B cell (primary cell): ENCODE data around the gene OCA2. TPM values are rescaled to one million over a fixed set of nuclear protein-coding genes. Genes with fewer than 3 reads are reported as not detected.

Experiments used
- ATAC-seq: fragments of 200-7000 bp; cut with Tn5 transposase; one replicate; pipeline ENCODE4 v1.10.0; 2021; ENCODE audit warnings: low read depth, mild to moderate bottlenecking, moderate number of reproducible peaks, moderate library complexity
- CTCF ChIA-PET: fragments of 350-600 bp; sonication (Branson Sonifier 250); formaldehyde crosslinking; loops from one replicate; lab custom pipeline; 2021; ENCODE audit warnings: antibody characterized with exemption, inconsistent platforms; lab: Charles Lee
- POLR2A ChIA-PET: fragments of 350-600 bp; sonication (Branson Sonifier 250); formaldehyde crosslinking; loops from one replicate; lab custom pipeline; 2021; ENCODE audit warnings: antibody characterized with exemption; lab: Charles Lee
- DNase-seq: peaks from one replicate; pipeline ENCODE4 v3.0.0; 2013
- H2AFZ ChIP-seq: 2 replicates; pipeline ENCODE4 v1.6.1; 2012; ENCODE audit warnings: mild to moderate bottlenecking, low read depth, low read length; ENCODE audit not compliant: insufficient read depth, poor library complexity, severe bottlenecking
- H3K27ac ChIP-seq, 2 donors: 1 replicate in 1 of 2; 2 replicates in 1 of 2; pipeline ENCODE4 v1.5.1; 2012 to 2013; ENCODE audit warnings: low read length in 2 of 2, mild to moderate bottlenecking in 2 of 2, moderate library complexity in 1 of 2
- H3K27me3 ChIP-seq, 4 experiments: fragments of 200-600 bp in 1 of 4; sonication (generic) in 1 of 4; replicated peaks in 1 of 4; 1 replicate in 2 of 4; 2 replicates in 2 of 4; pipeline versions ENCODE4 v1.6.1 to v1.7.0; 2013 to 2016; ENCODE audit warnings: low read length in 3 of 4, mild to moderate bottlenecking in 2 of 4, mixed read lengths in 1 of 4, moderate library complexity in 1 of 4; ENCODE audit not compliant: insufficient read depth in 4 of 4, control insufficient read depth in 3 of 4; ENCODE audit errors: control extremely low read depth in 1 of 4
- H3K36me3 ChIP-seq, 2 experiments: replicated peaks in 1 of 2; 1 replicate in 1 of 2; 2 replicates in 1 of 2; pipeline versions ENCODE4 v1.6.1 to v1.7.1; 2013; ENCODE audit warnings: low read length in 1 of 2; ENCODE audit not compliant: insufficient read depth in 2 of 2, control insufficient read depth in 1 of 2; ENCODE audit errors: control extremely low read depth in 1 of 2, extremely low read depth in 1 of 2
- H3K4me1 ChIP-seq, 2 donors: fragments of 200-600 bp in 1 of 2; sonication (generic) in 1 of 2; 1 replicate in 1 of 2; 2 replicates in 1 of 2; pipeline versions ENCODE4 v1.5.1 to v1.6.1; 2013 to 2017; ENCODE audit warnings: low read length in 2 of 2; ENCODE audit not compliant: control insufficient read depth in 2 of 2, insufficient read depth in 2 of 2
- H3K4me2 ChIP-seq: replicated peaks from 2 replicates; pipeline ENCODE3; 2012; ENCODE audit warnings: mild to moderate bottlenecking, low read depth, low read length; ENCODE audit not compliant: poor library complexity, severe bottlenecking
- H3K4me3 ChIP-seq, 5 experiments: fragments of 200-600 bp in 1 of 5; sonication (generic) in 1 of 5; 1 replicate in 3 of 5; 2 replicates in 2 of 5; pipeline versions ENCODE4 v1.5.1 to v1.7.0; 2011 to 2016; ENCODE audit warnings: low read length in 4 of 5, mild to moderate bottlenecking in 4 of 5, low read depth in 2 of 5, control low read depth in 1 of 5, moderate library complexity in 1 of 5; ENCODE audit not compliant: insufficient read depth in 1 of 5; ENCODE audit errors: control extremely low read depth in 1 of 5, extremely low read depth in 1 of 5
- H3K79me2 ChIP-seq: fragments of 200-600 bp; sonication (generic); one replicate; pipeline ENCODE4 v1.6.0; 2016; ENCODE audit warnings: low read length; ENCODE audit not compliant: control insufficient read depth, insufficient read depth
- H3K9ac ChIP-seq: fragments of 200-600 bp; sonication (generic); 2 replicates; pipeline ENCODE4 v1.6.1; 2017; ENCODE audit warnings: mild to moderate bottlenecking, low read length, moderate library complexity
- H3K9me3 ChIP-seq, 3 donors: one replicate each; pipeline versions ENCODE4 v1.6.1 to v1.7.1; 2013; ENCODE audit warnings: low read length in 2 of 3; ENCODE audit not compliant: control insufficient read depth in 2 of 3, insufficient read depth in 1 of 3; ENCODE audit errors: control extremely low read depth in 1 of 3
- H4K20me1 ChIP-seq: 2 replicates; pipeline ENCODE4 v1.6.0; 2012; ENCODE audit warnings: mild to moderate bottlenecking, low read length; ENCODE audit not compliant: insufficient read depth, control insufficient read depth, poor library complexity, severe bottlenecking
- H3K27ac Mint-ChIP-seq: one replicate; pipeline ENCODE4 v1.8.0; 2021; ENCODE audit warnings: mixed read lengths
- H3K27me3 Mint-ChIP-seq: one replicate; pipeline ENCODE4 v1.8.0; 2021; ENCODE audit warnings: mixed read lengths
- H3K4me1 Mint-ChIP-seq: one replicate; pipeline ENCODE4 v1.8.0; 2021; ENCODE audit warnings: mixed read lengths
- H3K4me3 Mint-ChIP-seq: one replicate; pipeline ENCODE4 v1.8.0; 2021; ENCODE audit warnings: mixed read lengths
- H3K9me3 Mint-ChIP-seq: one replicate; pipeline ENCODE4 v1.8.0; 2022; ENCODE audit warnings: mixed read lengths; ENCODE audit not compliant: insufficient read depth
- CTCF ChIP-seq: fragments of 200-600 bp; IDR thresholded peaks from one replicate; pipeline ENCODE4 v1.8.0; 2022; ENCODE audit warnings: antibody characterized with exemption, mild to moderate bottlenecking
- EZH2 ChIP-seq: IDR thresholded peaks from 2 replicates; pipeline ENCODE4 v1.6.1; 2012; ENCODE audit warnings: borderline replicate concordance, low read depth, mild to moderate bottlenecking, moderate library complexity, low read length; ENCODE audit not compliant: insufficient read depth, poor library complexity, severe bottlenecking
- WGBS: methylation state at CpG from one replicate; pipeline ENCODE4 v1.1.5; 2013; ENCODE audit warnings: missing lambda C conversion rate; ENCODE audit not compliant: insufficient coverage; 5-methylcytosine and 5-hydroxymethylcytosine counted together
- intact Hi-C: fragments of 100-400 bp; cut with micrococcal nuclease; formaldehyde crosslinking; loops from one replicate; pipeline ENCODE4 v1.10.0; 2022
- polyA plus RNA-seq: library from polyadenylated mRNA; depleted of rRNA; stranded (reverse); fragments of >200 nt; gene quantifications from 2 replicates; pipeline ENCODE4 v1.2.3, GENCODE V29; 2012
- total RNA-seq, 2 donors: library from RNA; stranded (reverse); fragments of 120-200 nt in 1 of 2; gene quantifications; 1 replicate in 1 of 2; 2 replicates in 1 of 2; pipeline versions ENCODE4 v1.2.3 to v1.2.4, GENCODE V29; 2013 to 2022

Gene OCA2
- total and polyA plus RNA-seq, 2 donors (not counting 1 experiment from before 2014, with no cell fraction given): 0.12 TPM; not detected in 1

DNA sequence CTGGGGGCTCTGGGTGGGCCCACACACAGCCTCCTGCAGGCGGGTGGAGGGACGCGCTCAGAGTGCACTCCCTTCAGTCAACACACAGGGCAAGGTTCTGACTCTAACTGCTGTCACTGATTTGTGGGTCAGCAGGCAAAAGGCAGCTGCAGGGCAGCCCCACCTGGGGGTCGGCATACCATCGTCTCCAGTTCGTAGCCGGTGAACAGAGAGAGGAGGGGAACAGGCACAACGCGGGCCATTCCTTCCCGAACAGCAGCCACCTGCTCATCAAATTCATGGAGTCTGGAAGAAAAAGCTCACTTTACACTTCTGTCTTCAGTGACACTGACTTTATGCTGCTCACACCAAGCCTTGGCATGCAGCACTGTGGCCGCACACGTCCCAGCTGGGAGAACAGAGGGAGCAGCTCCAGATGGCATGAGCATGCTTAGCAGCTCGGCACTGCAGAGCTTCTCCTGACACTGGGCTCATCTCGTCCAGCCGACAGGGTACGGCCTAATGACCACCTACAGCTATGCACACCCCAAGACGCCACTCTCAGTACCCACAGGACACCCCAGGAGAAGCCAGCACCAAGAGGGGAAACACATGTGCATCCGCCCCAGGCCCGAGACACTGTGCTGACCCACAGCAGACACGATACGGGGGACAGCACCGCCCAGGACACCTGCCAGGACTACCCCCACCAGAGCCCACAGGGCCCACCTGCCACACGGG, 14.4 kb upstream of the OCA2 start:
- 94% methylated on average over 18 of the region's 23 CpGs for WGBS
- Mint-ChIP-seq H3K4me1 (no peaks in the 10 kb centered on the region), H3K27ac (no peak overlapping the region), H3K4me3 (no peak overlapping the region), H3K27me3 (no peaks in the 10 kb centered on the region), H3K9me3 (no peaks in the 10 kb centered on the region)
- ATAC-seq: no peak
- H3K27me3 ChIP-seq: no peaks in the 10 kb centered on the region
- TF ChIP-seq CTCF (no peak), EZH2 (no peak)
- no peak overlapping the region for H3K27ac ChIP-seq
- H3K4me1 ChIP-seq: no peaks in the 10 kb centered on the region
- intact Hi-C loops: no loop called here
- POLR2A ChIA-PET: no interaction called here
- DNase-seq: no peak
- no peak overlapping the region for H3K4me2 ChIP-seq
- H4K20me1 ChIP-seq: no peaks in the 10 kb centered on the region
- no peak overlapping the region for H3K4me3 ChIP-seq
- H3K9ac ChIP-seq: no peak overlapping the region
- CTCF ChIA-PET: interaction anchor here (1.4 kb wide), 1 partner anchor 10 kb away, joined by 3 read pairs; no protein-coding TSS in a partner anchor
- H3K9me3 ChIP-seq: no peaks in the 10 kb centered on the region
- H3K36me3 ChIP-seq: peaks cover 0 to 45% of the 10 kb centered on the region in 2 experiments
- H2AFZ ChIP-seq: no peak overlapping the region
- H3K79me2 ChIP-seq: no peaks in the 10 kb centered on the region

DNA sequence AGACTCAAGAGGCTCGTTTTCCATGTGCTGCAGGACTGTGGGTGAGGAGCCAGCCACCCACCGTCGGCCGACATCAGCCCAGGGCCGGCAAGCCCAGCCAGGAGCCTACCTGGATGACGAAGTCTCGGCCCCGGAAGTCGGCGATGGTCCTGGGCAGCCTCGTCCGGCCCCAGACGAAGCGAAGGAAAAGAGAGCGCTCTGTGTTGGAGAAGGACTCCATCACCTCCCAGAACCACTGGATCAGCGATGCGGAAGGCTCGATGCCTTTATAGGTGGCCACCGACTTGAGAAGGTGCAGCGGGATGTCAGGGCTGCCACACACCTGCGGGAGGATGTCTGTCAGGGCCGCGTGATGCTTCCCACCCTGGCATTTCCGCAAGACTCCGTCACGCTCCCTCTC, 13.8 kb upstream of the OCA2 start:
- Mint-ChIP-seq H3K4me3 (no peak overlapping the region), H3K4me1 (peaks cover under 1% of the 10 kb centered on the region)

More for the DNA sequence above, 13.8 kb upstream of the OCA2 start:
- H3K9me3 ChIP-seq: no peaks in the 10 kb centered on the region
- peaks cover 0 to 45% of the 10 kb centered on the region in 2 experiments for H3K36me3 ChIP-seq
- peaks cover under 1% of the 10 kb centered on the region for H3K27me3 Mint-ChIP-seq
- H3K4me2 ChIP-seq: no peak overlapping the region
- CTCF ChIA-PET: no interaction called here
- DNase-seq (no peak), ATAC-seq (no peak)
- POLR2A ChIA-PET: no interaction called here
- intact Hi-C loops: no loop called here
- H3K4me1 ChIP-seq: no peaks in the 10 kb centered on the region
- H3K79me2 ChIP-seq: no peaks in the 10 kb centered on the region
- no peak overlapping the region for H2AFZ ChIP-seq
- H3K9me3 Mint-ChIP-seq: no peaks in the 10 kb centered on the region
- WGBS: over 99% methylated on average over 23 of the region's 26 CpGs
- no peak overlapping the region for H3K4me3 ChIP-seq
- H3K27me3 ChIP-seq: peaks cover 0 to 1% (median under 1%) of the 10 kb centered on the region in 4 experiments
- no peaks in the 10 kb centered on the region for H4K20me1 ChIP-seq
- no peak overlapping the region for H3K27ac ChIP-seq
- H3K27ac Mint-ChIP-seq: no peak overlapping the region
- TF ChIP-seq CTCF: no peak
- no peak for TF ChIP-seq EZH2
- no peak overlapping the region for H3K9ac ChIP-seq
